ENCODE measurements around the gene NAAA. TPM values are rescaled to one million over a fixed set of nuclear protein-coding genes. Genes with fewer than 3 reads are reported as not detected.
"Not testable (repeated sequence)": the region's sequence is repeated elsewhere in the genome, so short reads cannot be mapped to it uniquely, and the experiment has no call there.

The NAAA gene
- total RNA-seq, 1 donor from 2014 or later = 22.9 TPM

DNA sequence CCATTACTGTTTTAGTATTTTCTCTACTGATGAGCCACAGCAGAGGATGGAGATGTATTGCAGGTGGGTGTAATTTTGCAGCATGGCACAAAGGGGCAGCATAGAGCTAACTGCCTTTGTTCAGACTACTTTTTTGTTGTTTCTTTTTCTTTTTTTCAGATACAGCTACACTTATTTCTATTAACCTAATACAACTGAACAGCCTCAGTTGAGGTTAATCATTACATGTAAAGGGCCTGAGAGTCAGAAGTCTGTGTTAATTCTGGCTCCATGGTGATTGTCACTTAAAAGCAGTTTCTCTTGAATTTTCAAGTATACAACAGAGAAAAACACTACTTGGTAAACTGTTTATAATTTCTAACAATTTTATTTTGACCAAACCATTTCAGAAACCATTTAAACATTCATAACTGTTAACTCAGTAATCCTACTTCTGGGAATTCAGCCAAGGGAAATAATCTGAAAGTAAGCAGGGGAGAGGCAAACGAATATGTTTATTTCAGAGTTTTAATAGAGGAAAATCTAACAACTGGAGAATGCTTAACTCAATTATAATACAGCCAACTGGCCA lies 24.6 kb downstream of the NAAA start:
- ATAC-seq = peak; percentile 57

DNA sequence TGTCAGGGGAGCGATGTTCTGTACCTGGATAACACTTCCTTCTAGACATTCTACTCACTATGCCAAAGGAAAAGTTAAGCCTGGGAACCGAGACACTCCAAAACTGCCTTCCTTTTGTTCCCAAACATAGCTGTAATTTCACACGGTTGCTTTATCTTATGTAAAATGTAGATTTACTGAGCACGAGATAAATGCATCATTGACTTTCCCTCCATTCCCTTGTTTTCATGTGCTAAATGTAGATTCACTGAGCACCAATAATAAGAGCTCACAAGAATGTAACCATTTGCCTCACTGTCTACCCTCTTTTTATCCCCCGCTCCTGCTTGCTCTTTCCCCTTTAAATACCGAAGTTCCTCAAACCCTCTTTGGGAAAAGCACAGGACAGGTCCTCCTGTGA lies 27.8 kb downstream of the NAAA start:
- no peak for ATAC-seq

DNA sequence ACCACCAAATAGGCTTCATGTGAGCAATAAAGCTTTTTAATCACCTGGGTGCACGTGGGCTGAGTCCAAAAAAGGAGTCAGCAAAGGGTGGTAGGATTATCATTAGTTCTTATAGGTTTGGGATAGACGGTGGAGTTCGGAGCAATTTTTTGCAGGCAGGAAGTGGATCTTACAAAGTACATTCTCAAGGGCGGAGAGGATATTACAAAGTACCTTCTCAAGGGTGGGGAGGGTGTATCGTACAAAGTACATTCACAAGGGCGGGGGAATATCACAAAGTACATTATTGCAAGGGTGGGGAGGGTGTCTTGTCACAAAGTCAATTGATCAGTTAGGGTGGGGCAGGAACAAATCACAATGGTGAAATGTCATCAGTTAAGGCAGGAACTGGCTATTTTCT lies 30.0 kb downstream of the NAAA start:
- ATAC-seq = not testable (repeated sequence)

DNA sequence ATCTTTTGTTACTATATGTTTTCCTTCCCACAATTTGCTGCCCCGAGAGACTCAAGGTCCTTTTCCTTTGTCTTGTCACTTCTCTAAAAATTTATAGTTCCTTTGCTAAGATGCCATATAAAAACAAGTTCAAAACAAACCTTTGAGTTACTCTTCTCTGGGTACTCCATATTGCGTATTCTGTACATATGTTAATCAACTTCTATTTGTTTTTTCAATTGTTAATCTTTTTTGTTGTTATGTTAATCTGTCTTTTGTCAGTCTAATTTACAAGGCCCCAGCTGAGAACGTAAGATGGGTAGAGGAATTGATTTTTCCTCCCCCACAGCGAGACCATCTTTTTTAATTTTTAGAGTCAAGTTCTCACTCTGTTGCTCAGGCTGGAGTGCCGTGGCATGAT lies 31.4 kb downstream of the NAAA start:
- no peak for ATAC-seq

DNA sequence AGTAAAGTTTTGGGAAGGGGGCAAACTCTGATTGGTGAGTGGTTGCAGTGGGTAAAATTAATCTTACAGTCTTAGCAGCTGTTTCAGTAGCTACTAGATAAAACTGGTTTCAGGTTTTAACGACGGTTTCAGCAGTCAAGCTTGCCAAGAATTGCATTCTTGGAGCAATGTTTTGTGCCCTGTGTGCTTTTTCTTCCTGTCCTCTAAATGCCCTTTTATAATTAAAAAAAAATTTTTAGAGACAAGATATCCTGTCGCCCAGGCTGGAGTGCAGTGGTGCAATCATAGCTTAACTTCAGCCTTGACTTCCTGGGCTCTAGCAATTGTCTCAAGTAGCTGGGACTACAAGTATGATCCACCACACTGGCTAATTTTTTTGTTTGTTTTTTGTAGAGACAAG lies 32.3 kb downstream of the NAAA start:
- ATAC-seq = no peak

DNA sequence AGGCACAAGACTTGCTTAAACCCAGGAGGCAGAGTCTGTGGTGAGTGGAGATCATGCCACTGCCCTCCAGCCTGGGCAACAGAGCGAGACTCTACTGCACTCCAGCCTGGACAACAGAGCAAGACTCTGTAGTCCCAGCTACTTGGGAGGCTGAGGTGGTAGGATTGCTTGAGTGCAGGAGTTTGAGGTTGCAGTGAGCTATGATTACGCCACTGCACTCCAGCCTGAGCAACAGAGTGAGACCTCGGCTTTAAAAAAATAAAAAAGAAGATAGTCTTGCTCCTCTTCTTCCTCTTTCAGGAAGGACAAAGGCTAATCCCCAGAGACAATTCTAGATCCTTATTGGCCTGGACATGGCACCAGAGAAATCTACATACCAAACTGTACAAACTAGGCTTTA lies 32.8 kb downstream of the NAAA start:
- ATAC-seq = no peak

DNA sequence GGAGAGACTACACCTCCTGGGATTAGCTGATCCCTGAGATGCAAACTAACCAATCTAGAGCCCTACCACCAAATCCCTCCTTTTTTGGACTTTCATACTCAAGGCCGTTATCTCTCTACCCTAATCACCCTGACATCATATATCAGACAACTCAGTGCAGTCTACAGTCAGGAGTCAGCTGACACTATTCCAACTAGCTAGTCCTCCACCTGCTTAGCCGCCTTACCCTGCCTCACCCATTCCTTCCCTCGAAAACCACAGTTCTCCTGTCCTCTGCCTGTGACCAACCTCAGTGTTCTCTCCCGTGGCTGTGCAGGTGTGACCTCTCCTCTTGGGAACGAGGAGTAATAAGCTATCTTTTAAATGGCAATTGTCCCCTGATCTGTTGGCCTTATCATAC lies 36.7 kb downstream of the NAAA start:
- ATAC-seq = no peak

DNA sequence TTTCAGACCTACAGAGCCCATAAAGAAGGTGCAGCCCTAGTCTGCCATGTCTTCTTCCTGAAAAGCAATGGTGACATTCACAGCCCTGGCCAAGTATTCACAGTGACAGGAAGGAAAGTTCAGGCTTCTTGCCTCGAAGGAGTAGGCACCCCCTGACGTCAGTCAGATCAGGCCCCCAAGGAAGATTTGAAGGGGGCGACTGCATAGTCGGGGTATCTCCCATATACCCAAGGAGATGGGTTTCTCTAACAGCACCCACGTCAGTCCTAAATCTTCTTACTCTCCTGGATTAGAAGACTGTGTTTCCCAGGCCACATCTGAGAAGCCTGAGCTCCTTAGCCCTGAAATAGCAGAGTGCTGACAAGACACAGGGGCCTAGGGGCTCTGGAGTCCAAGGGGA lies 38.5 kb downstream of the NAAA start, which contains the start of gene PPEF2:
Gene PPEF2 (minus strand): TSS at position 101 of the 400 bp plus-strand sequence. CDS start 6,127 bp downstream, outside the sequence.
- ATAC-seq = no peak

DNA sequence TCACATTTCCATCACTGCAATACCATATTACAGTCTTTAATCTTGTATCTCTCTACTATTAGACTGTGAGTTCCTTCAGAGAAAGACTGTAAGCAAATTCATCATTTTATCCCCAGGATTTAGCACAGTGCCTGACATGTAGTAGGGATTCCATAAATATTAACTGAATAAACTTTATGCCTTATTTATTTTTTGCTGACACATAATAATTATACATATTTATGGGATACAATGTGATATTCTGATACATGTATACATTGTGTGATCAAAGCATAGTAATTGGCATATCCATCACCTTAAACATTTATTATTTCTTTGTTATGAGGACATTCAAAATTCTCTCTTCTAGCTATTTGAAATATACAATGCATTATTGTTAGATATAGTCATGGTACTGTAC lies 42.3 kb downstream of the NAAA start:
- no peak for ATAC-seq

DNA sequence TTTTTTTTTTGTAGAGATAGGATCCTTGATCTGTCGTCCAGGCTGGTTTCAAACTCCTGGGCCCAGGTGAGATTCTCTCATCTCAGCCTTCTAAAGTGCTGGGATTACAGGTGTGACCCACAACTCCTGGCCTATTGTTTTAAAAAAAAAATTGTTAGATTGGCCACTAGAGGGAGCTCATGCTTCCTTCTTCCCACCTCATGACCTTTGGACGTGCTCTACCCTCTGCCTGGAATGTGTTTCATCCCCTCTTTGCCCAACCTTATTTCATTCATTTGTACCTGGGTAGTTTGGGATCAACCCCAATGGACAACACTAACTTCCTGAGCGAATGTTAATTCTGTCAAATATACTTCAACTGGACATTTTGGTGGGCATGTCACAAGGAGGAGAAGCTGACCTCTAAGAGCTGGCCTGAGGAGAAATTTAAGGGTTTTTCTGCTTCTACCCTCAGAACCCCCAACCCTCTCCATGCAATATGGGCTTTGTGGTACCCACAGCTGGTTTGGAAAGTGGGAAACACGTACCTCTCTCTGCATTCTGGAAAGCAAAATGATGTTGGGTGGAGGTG lies 45.0 kb downstream of the NAAA start:
- peak; percentile 53 for ATAC-seq

DNA sequence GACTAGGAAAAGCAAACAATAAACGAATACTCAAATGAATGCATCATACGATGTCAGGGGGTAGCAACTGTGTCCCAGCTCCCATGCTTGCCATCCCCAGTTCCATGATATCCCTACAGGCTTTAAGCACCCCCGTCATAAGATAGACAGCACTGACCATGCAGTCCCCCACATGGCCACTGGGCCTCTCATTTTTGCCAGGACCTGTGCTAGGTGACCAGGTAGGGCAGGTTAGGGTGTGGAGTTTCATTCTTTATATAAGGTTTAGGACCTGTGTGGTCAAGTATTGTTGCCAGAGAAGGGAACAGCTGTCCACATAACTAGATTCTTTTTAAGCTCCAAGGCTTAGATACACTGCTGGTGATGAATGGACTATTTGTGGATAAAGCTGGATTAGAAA lies 48.3 kb downstream of the NAAA start:
- peak; percentile 74 for ATAC-seq

DNA sequence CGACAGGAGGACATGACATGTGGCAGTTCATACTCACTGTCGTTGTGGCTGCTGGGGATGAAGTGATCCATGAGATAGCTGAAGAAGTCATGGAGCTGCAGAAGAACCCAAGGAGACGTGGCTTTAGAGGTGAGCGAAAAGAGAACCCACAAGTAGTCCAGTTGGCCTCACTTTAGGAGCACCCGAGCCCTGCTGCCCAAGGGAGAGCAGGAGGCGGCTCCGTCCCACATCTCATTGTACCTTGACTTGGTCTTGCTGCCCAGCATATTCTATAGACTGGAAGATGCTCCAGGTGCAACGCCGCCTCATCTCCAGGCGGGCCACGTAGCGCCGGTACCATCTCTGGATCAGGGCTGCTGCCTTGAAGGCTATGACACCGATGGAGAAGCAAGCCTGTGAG lies 49.2 kb downstream of the NAAA start:
- ATAC-seq = no peak

DNA sequence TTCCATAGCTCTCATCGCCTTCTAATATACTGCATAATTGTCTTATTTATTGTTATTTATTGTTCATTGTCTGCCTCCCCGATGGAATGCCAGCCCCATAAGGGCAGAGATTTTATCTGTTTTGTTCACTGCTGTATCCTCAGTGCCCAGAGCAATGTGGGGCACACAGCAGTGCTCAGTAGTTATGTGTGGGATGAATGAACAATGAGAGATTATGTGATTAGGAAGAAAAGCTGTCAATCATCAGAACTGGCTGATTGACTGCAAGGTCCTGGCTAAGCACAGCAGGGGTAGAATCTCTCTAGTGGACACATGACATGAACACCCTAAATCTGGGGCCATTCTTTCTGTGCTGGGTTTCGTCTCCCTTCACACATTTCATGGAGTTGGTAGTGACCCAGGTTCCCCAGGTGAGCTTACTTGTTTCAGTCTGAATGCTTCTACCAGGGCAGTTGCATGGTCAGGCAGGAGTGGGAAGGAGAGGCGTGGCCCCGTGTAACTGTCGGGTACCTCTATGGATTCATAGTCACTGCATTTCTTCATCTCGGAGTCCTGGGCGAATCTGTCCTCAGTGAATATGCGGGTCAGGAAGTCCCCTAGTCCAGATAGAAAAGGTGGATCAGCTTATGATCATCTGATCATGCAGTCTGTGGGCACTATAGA lies 51.1 kb downstream of the NAAA start:
- ATAC-seq = no peak

DNA sequence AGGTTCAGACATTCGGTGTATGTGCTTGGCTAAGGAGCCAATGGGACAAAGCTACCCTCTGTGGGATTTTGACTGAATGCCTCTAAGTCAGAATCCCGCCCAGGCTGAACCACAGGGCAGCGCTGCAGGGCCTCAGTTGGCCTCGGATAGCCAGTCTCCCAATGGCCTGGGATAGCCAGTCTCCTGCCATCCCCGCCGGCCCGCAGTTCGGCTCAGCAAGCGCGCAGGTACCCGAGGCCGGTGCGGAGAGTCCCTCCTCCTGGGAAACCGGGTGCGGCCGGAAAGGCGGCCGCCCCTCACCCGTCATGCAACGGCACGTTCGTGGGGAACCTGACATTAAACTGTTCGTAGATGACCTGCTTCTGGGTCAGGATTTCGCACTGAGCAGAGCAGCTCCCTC lies 54.7 kb downstream of the NAAA start:
- no peak for ATAC-seq

DNA sequence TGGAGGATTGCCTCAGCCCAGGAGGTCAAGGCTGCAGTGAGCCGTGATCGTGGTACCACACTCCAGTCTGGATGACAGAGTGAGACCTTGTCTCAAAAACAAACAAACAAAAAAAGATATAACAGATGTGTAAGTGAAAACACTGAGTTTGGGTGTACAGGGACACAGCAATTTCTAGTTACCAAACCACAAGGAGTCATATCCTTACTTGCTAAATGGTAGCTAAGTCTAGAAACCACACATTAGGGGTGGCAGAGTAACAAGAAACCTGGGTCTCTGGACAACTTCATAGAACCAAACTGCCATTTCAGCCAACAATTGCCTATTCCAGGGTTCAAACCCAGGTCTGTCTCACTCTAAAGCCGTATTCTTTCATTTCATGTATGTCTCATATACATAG lies 59.3 kb downstream of the NAAA start:
- no peak for ATAC-seq

DNA sequence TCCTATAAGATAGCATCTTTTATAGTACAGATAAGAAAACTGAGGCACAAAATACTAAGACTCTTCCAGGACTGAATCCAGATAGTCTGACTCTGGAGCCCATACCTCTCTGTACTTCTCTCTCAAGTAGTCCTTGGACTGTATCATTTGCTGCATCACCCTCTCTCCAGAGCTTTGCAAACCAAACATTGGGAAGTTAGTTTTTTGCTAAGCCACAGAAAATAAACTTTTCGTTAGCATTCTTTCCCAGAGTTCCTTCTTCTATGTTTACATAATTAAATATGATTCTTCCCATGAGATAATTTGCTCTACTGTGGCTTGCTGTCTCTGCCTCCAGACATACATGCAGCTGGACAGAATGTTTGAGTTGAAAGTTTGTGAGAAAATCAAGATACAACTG lies 60.5 kb downstream of the NAAA start:
- no peak for ATAC-seq

DNA sequence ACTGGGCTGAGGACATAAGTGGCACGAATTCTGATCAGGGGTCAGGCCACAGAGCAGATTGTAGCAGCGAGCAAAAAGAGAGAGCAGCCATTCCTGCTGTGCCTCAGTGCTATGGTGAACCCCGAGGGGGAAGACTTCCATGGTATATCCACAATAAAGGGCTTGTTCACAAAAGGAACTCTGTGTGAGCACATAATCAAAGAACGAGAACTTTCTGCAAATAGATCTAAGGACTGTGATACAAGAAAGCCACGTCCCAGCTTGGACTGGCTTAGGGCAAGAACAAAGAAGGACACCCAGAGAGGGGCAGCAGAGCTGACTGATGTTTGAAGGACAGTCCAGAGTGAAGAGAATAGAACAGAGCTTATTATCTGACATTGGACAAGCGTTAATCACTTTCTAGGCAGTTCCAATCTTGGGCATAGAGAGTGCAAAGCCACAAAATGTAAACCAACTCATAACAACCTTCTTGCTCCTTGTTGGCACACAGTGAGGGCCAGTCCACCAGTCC lies 62.5 kb downstream of the NAAA start:
- ATAC-seq = no peak

DNA sequence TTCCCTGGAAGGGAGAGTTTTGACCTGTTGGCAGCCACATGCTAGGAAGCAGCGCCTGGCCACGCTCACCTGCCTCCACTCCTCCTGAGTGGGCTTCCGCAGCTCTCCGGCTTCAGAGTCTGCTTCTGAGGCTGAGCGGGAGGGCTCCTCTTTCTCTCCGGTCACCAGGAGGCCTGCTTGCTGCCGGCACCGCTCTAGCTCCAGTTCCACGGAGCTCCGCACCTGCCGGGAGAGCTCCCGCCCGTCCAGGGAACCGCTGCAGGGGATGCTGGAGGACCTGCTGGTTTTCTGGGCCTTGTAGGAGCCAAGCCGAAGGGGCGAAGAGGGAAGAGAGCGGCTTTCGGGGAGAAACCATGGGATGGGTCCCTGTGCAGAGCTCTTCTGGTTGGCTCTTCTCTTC lies 64.6 kb downstream of the NAAA start:
- no peak for ATAC-seq

DNA sequence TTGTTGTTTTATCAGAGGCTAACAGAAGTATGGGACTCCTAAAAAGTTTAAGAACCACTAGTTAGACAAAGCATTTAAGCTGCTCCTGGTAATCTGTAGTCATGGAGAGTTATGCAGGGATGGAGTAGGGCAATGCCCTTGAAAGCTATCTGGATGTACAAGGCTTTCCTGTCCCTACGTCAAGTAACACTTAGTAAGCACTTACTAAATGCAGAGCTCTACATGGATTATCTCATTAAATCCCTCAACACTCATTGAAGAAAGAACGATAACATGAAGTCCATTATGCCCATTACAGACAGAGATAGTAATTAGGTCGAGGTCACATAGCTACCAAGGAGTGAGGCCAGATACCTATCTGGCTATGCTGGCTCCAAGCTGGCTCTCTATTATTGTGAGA lies 71.7 kb downstream of the NAAA start:
- ATAC-seq = no peak

DNA sequence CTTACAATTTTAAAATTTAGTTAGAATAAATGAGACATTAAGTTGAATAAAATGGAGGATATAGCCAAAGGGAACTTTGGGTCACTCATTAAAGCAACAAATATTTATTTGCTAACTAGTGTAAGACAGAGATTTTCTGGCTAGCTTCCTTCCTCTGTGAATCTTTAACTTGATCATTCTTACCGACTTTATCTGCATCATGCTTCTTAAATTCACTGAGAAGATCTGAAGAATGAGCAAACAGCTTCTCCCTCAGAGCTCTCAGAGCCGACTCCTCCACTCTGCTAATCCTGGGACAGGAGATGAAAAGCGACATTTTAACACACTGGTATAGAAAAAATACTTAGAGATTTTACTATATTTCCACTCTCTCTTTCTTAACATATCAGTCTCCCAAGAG lies 73.7 kb downstream of the NAAA start:
- no peak for ATAC-seq

Measured in esophagus mucosa (tissue), 1 donor.